Endothelial cell of umbilical vein (primary cell): ENCODE results near the gene HTRA1. TPM values are rescaled to one million over a fixed set of nuclear protein-coding genes. Genes with fewer than 3 reads are reported as not detected.

Experiments used
- BruUV-seq: library from RNA; stranded (reverse); fragments of 400-500 nt; replicated peaks from 2 replicates; lab custom pipeline; 2021; lab: Mats Ljungman, UMichigan
- CTCF ChIA-PET: fragments of 300-600, 350-600 bp; sonication (Branson Sonifier 250); formaldehyde crosslinking; loops from one replicate; lab custom pipeline; 2021; ENCODE audit warnings: antibody characterized with exemption, inconsistent platforms; lab: Charles Lee
- POLR2A ChIA-PET: fragments of 300-600, 350-600 bp; sonication (Branson Sonifier 250); formaldehyde crosslinking; loops from one replicate; lab custom pipeline; 2021; ENCODE audit warnings: antibody characterized with exemption, inconsistent platforms; lab: Charles Lee
- DNase-seq: peaks from one replicate; pipeline ENCODE4 v3.0.0-alpha.2; 2011; ENCODE audit warnings: low read depth, low spot score
- FAIRE-seq: peaks from 2 replicates; lab custom pipeline; 2011; peaks lifted over from hg19 to GRCh38; lab: Jason Lieb, UNC
- H2AFZ ChIP-seq: 2 replicates; pipeline ENCODE4 v1.6.0; 2012; ENCODE audit warnings: low read depth, low read length, control low read depth, inconsistent platforms
- H3K27ac ChIP-seq: 2 replicates; pipeline ENCODE4 v1.5.1; 2011; ENCODE audit warnings: low read depth, mild to moderate bottlenecking, control low read depth, low read length, moderate library complexity; ENCODE audit not compliant: insufficient read depth
- H3K27me3 ChIP-seq, 2 experiments: 2 replicates each; pipeline versions ENCODE4 v1.6.0 to v1.6.1; 2011; ENCODE audit warnings: low read length in 2 of 2, mixed read lengths in 1 of 2; ENCODE audit not compliant: control insufficient read depth in 2 of 2, insufficient read depth in 2 of 2
- H3K36me3 ChIP-seq, 2 experiments: 2 replicates in 1 of 2; 3 replicates in 1 of 2; pipeline ENCODE4 v1.5.1; 2011; ENCODE audit warnings: low read length in 2 of 2, mild to moderate bottlenecking in 1 of 2, moderate library complexity in 1 of 2; ENCODE audit not compliant: control insufficient read depth in 2 of 2, insufficient read depth in 2 of 2; ENCODE audit errors: extremely low read depth in 1 of 2
- H3K4me1 ChIP-seq: 3 replicates; pipeline ENCODE4 v1.5.1; 2011; ENCODE audit warnings: mild to moderate bottlenecking, low read length; ENCODE audit not compliant: control insufficient read depth, insufficient read depth; ENCODE audit errors: extremely low read depth
- H3K4me2 ChIP-seq: 2 replicates; pipeline ENCODE4 v1.6.1; 2011; ENCODE audit warnings: low read length, control low read depth, mixed read lengths; ENCODE audit not compliant: insufficient read depth
- H3K4me3 ChIP-seq, 3 experiments: fragments of 200-600 bp in 1 of 3; sonication (generic), shearing (Covaris generic) in 1 of 3; replicated peaks in 1 of 3; 2 replicates each; pipeline ENCODE4 v1.5.1; 2011 to 2016; ENCODE audit warnings: control low read depth in 3 of 3, low read length in 3 of 3, mild to moderate bottlenecking in 2 of 3, inconsistent platforms in 1 of 3, low read depth in 1 of 3, moderate library complexity in 1 of 3; ENCODE audit not compliant: insufficient read depth in 1 of 3
- H3K79me2 ChIP-seq: 2 replicates; pipeline ENCODE4 v1.6.0; 2012; ENCODE audit warnings: low read length, inconsistent platforms; ENCODE audit not compliant: control insufficient read depth, insufficient read depth
- H3K9ac ChIP-seq: replicated peaks from 2 replicates; pipeline ENCODE3; 2011; ENCODE audit warnings: low read length, control low read depth; ENCODE audit not compliant: insufficient read depth; ENCODE audit errors: extremely low read depth
- H3K9me1 ChIP-seq: replicated peaks from 3 replicates; pipeline ENCODE4 v1.6.0; 2011; ENCODE audit warnings: mild to moderate bottlenecking, low read length; ENCODE audit not compliant: control insufficient read depth, insufficient read depth; ENCODE audit errors: extremely low read depth
- H3K9me3 ChIP-seq: replicated peaks from 2 replicates; pipeline ENCODE4 v1.5.1; 2012; ENCODE audit warnings: low read length, inconsistent platforms; ENCODE audit not compliant: control insufficient read depth, insufficient read depth
- H4K20me1 ChIP-seq: replicated peaks from 2 replicates; pipeline ENCODE3; 2011; ENCODE audit warnings: mild to moderate bottlenecking, low read length; ENCODE audit not compliant: control insufficient read depth, insufficient read depth; ENCODE audit errors: extremely low read depth
- CTCF ChIP-seq, 2 donors: IDR thresholded peaks; 1 replicate in 1 of 2; 2 replicates in 1 of 2; pipeline ENCODE4 v1.5.1; 2011; ENCODE audit warnings: low read length in 2 of 2, mild to moderate bottlenecking in 2 of 2, moderate library complexity in 2 of 2, control low read depth in 1 of 2, inconsistent platforms in 1 of 2, low read depth in 1 of 2; ENCODE audit not compliant: insufficient read depth in 1 of 2; ENCODE audit errors: extremely low read depth in 1 of 2
- EZH2 ChIP-seq: IDR thresholded peaks from 2 replicates; pipeline ENCODE4 v1.6.1; 2012; ENCODE audit warnings: borderline replicate concordance, low read depth, mild to moderate bottlenecking, moderate library complexity, low read length, inconsistent platforms; ENCODE audit not compliant: severe bottlenecking
- FOS ChIP-seq: IDR thresholded peaks from 2 replicates; pipeline ENCODE4 v1.6.1; 2011; ENCODE audit warnings: mild to moderate bottlenecking, low read length, moderate library complexity, borderline replicate concordance; ENCODE audit not compliant: insufficient read depth
- GATA2 ChIP-seq: IDR thresholded peaks from 2 replicates; pipeline ENCODE4 v1.7.0; 2011; ENCODE audit warnings: low read depth, mild to moderate bottlenecking, moderate library complexity, mixed read lengths, low read length; ENCODE audit not compliant: insufficient read length, insufficient read depth
- JUN ChIP-seq: IDR thresholded peaks from 2 replicates; pipeline ENCODE4 v1.6.1; 2011; ENCODE audit warnings: borderline replicate concordance, low read depth; ENCODE audit not compliant: insufficient read length, insufficient read depth
- MAX ChIP-seq: IDR thresholded peaks from 2 replicates; pipeline ENCODE4 v1.6.1; 2011; ENCODE audit not compliant: insufficient read depth, insufficient read length
- MYC ChIP-seq: IDR thresholded peaks from one replicate; pipeline ENCODE4 v1.6.1; 2011; ENCODE audit warnings: mild to moderate bottlenecking, low read depth, low read length
- POLR2A ChIP-seq: IDR thresholded peaks from 2 replicates; pipeline ENCODE4 v1.6.1; 2012; ENCODE audit warnings: low read depth, mild to moderate bottlenecking, control low read depth, low read length
- POLR2AphosphoS5 ChIP-seq: IDR thresholded peaks from 2 replicates; pipeline ENCODE4 v1.6.1; 2012; ENCODE audit warnings: low read depth, mild to moderate bottlenecking, control low read depth, low read length, moderate library complexity; ENCODE audit not compliant: insufficient read depth
- dilution Hi-C: fragments of 300-500 bp; cut with MboI; formaldehyde crosslinking; loops from one replicate; pipeline ENCODE4 v1.15.0; 2019; ENCODE audit warnings: low sequenced_read_pairs; ENCODE audit not compliant: extremely low pct_ligation_motif_present
- intact Hi-C: fragments of 100-400 bp; cut with micrococcal nuclease; formaldehyde crosslinking; loops from one replicate; pipeline ENCODE4 v1.10.0; 2022
- polyA plus RNA-seq, 4 experiments: library from polyadenylated mRNA; depleted of rRNA in 3 of 4; stranded (reverse) in 3 of 4; unstranded in 1 of 4; fragments of >200 nt; gene quantifications; 2 replicates each; pipeline versions ENCODE4 v1.2.1 to v1.2.3, GENCODE V29; 2011 to 2012; ENCODE audit warnings: missing spikeins in 1 of 4
- total RNA-seq: library from RNA; stranded (reverse); gene quantifications from 2 replicates; pipeline ENCODE4 v1.2.3, GENCODE V29; 2021

The HTRA1 gene
- total and polyA plus RNA-seq, 2 donors (not counting 3 experiments of a cell fraction or from before 2014, with no cell fraction given) = 192 to 270 TPM

DNA sequence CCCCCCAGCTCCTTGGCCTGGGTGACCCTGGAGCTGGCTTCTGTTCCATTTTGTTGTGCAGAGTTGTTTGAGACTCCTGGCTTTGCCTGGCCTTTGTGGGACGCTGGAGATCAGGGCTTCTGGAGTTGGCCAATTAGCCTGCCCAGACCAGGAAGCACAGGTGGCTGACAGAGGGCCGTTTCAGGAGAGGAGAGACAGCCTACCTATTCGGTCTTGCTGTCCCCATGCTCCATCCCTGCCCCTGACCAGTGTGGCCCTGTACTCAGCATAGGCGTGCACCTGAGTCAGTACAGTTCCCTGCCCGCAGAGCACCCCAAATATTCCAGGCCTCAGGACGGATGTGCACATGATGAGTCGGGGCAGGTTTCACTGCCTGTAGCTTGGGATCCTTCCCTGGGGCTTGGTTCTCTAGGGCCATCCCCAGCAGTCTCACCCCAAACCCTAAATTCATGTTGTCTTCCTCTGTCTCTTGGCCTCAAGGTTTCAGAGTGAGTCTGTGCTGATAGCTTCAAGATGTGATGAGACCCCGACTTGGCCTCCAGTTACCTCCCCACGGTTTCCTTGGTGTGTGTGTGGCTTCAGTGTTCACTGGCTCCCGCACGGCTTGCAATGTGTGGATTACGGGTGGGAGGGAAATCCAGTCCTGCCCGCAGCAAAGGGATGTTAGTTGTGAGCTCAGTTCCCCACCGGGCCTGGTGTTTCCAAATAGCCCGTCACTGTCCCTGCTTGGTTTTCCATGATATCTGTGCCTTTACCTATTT lies 44.7 kb downstream of the HTRA1 start:
- intact Hi-C loops = loop anchor here (2.0 kb wide), 1 partner anchor 25 kb away; no protein-coding TSS in a partner anchor

More for the DNA sequence above, 44.7 kb downstream of the HTRA1 start:
- no peak overlapping the region for H3K9ac ChIP-seq
- H3K36me3 ChIP-seq = peaks cover 0 to 20% of the 10 kb centered on the region in 2 experiments
- dilution Hi-C loops = no loop called here
- no peaks in the 10 kb centered on the region for H4K20me1 ChIP-seq
- H3K79me2 ChIP-seq = no peaks in the 10 kb centered on the region
- H3K27ac ChIP-seq = no peak overlapping the region
- no peak overlapping the region for H3K4me2 ChIP-seq
- ChIA-PET CTCF (interaction anchor here (1.8 to 4.3 kb wide), 4 partner anchors 9 to 226 kb away, joined by 7 to 37 read pairs (median 11); no protein-coding TSS in a partner anchor), POLR2A (no interaction called here)
- H3K27me3 ChIP-seq = no peaks in the 10 kb centered on the region
- DNase-seq (no peak), FAIRE-seq (no peak)
- no peak overlapping the region for H2AFZ ChIP-seq
- TF ChIP-seq FOS (no peak), POLR2A (no peak), MYC (no peak), EZH2 (no peak), GATA2 (no peak), MAX (no peak), JUN (no peak), CTCF (IDR thresholded peaks at IDR 0.05; ENCODE audit: extremely low read depth in 1 of 2, insufficient read depth in 1 of 2, low read depth in 1 of 2, low read length in 2 of 2) (no peak), POLR2AphosphoS5 (no peak)
- no peak overlapping the region for H3K4me3 ChIP-seq
- H3K9me3 ChIP-seq = no peaks in the 10 kb centered on the region
- H3K4me1 ChIP-seq = peaks cover 9% of the 10 kb centered on the region
- BruUV-seq = no TSS peak
- no peaks in the 10 kb centered on the region for H3K9me1 ChIP-seq
